ENCODE measurements around the gene PRKCE.

GRCh38 chr2:46146866-46147502, 495.5 kb downstream of the PRKCE start:
- TF ChIP-seq CTCF (IDR thresholded peaks at IDR 0.05) (no peak), POLR2A (IDR thresholded peaks at IDR 0.05) (no peak)

All from body of pancreas (tissue), 4 donors.